Epithelial cell of esophagus (primary cell): ENCODE data around the gene SRPRA.

Experiments
- DNase-seq: peaks from one replicate; pipeline ENCODE4 v3.0.0; 2010; ENCODE audit warnings: low read depth
- H3K4me3 ChIP-seq: 2 replicates; pipeline ENCODE4 v1.5.1; 2011; ENCODE audit warnings: mild to moderate bottlenecking, low read length, control low read depth
- TF ChIP-seq, protein P1 (sequence below): IDR thresholded peaks from 2 replicates; pipeline ENCODE4 v1.5.1; 2011; ENCODE audit warnings: low read depth, mild to moderate bottlenecking, low read length, control low read depth, inconsistent platforms; ENCODE audit not compliant: insufficient read depth; ENCODE audit errors: missing control alignments

SRPRA gene

DNA sequence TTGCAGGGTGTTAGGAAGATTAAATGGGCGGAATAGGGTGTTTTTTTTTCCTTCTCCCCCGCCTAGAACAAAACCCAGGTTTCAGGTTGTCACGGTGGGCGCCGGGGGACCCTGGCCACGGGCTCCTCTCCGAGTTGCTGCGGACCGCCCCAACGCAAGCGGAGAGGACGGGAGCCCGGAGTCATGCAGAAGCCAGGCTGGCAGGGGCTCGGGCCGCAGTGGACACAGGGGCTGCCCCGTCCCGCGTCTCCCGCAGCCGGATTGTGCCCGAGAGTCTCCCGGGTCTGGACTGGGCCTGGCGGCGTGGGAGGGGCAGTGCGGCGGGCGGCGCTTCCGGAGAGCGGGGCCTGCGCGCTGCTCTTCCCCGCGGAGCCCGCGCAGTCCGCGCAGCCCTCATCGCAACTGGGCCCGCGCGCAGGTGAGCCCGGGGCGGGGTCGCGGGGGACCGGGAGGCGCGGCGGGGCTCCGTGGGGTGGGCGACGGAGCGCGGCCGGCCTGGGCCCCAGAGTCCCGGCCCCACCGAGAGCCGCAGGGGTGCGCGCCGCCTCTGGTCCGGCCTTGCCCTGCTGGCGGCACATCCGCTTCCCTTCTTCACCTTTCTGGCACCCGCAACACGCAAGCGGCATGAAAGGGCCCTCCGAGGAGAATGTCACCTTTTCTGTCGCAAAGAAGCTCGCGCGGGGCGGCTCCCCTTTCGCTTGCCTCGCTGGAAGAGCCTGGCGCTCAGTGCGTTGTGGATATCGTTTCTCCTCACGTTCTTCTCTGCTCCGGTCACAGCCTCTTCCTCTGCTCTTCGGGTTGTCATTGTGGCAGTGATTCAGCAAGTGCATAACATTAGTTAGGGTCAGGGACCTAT is 14.3 kb upstream of the SRPRA start, which contains the start of gene TIRAP:
Gene TIRAP (plus strand): TSS at position 358 of the 856 bp plus-strand sequence. CDS start 7,802 bp downstream, outside the sequence.
- TF ChIP-seq, protein P1, sequence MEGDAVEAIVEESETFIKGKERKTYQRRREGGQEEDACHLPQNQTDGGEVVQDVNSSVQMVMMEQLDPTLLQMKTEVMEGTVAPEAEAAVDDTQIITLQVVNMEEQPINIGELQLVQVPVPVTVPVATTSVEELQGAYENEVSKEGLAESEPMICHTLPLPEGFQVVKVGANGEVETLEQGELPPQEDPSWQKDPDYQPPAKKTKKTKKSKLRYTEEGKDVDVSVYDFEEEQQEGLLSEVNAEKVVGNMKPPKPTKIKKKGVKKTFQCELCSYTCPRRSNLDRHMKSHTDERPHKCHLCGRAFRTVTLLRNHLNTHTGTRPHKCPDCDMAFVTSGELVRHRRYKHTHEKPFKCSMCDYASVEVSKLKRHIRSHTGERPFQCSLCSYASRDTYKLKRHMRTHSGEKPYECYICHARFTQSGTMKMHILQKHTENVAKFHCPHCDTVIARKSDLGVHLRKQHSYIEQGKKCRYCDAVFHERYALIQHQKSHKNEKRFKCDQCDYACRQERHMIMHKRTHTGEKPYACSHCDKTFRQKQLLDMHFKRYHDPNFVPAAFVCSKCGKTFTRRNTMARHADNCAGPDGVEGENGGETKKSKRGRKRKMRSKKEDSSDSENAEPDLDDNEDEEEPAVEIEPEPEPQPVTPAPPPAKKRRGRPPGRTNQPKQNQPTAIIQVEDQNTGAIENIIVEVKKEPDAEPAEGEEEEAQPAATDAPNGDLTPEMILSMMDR = no peak
- peak within 1 kb of the TSS; percentile 66 for H3K4me3 ChIP-seq
- DNase-seq = peak; percentile 46

DNA sequence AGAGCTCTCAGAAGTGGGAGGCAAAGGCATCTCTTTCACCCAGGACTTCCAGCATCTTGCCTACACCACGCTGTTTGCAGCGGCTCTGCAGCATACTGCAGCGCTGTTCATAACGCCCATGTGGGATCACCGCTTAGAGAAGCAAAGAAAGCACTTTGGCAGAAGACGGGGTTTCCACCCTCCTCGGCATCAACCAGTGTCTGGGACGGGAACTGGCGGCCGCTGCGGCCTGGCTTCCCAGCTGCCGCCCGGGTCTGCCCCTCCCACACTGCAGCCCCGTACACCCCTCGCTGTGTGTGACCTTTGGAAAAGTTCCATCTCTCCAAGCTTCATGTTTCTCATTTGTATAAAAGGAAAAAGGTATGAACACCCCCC is 13.7 kb upstream of the SRPRA start:
- TF ChIP-seq, protein P1 = no peak
- peak; percentile 32 for DNase-seq
- H3K4me3 ChIP-seq = peak overlapping the region; percentile 66

DNA sequence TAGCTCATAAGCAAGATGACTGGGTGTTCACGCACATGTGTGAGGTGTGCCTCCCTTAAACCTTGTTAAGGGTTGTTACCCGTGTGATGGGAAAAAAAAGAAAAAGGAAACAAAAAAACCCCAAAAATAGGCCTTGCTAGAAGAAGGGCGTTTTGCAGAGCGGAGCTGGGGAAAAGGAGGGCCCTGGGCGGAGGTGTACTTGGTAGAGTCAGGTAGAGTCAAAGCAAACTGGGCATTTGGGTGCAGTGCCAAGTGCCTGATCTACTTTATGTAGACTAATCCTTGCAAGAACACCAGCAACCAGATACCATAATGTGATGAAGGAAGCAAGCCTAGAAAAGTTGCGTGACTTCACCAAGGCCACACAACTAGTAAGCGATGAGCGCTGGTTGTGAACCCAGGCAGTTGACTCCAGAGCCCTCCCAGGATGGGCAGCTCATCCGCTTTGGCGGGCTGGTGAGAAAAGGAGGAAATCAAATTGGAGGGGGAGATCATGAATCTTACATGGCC is 13.0 kb upstream of the SRPRA start:
- H3K4me3 ChIP-seq = no peak overlapping the region
- no peak for DNase-seq
- TF ChIP-seq, protein P1 = no peak

DNA sequence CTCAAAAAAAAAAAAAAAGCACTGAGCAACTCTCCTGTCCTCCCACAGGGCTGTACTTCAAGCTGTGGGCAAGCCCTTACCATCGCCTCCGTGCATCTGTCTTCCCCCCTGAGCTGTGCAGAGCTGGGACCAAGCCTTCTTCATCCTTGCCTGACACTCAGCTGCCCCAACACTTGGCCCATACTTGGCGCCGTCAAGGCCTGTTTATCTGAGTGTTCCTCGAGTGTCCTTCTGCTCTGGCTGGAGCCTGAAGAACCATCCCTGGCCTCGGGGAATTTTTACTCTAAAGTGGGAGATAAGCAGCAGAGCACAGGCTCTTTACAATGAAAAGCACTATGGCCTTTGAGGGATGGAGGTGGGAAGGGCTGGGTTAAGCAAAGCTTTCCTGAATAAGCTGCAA is 12.6 kb upstream of the SRPRA start:
- TF ChIP-seq, protein P1 = no peak
- H3K4me3 ChIP-seq = no peak overlapping the region

DNA sequence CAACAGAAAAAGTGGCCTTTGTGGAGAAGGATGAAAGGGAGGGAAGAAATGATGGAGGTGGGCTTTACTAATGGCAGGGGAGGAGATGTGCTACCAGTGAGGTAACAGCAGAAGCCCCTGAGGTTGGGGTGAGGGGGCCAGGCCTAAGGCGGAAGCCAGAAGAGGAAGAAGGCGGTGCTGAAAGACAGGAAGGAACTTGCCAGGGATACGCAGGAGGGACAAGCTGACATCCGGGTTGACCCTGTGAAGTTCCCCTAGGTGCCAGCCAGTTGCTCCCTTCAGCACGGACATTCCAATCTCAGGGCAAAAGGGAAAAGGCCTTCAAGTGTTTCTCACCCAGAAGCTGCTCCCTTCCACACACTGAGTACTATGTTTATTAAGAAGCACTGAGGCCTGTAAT is 11.9 kb upstream of the SRPRA start:
- no peak for DNase-seq
- TF ChIP-seq, protein P1 = no peak
- no peak overlapping the region for H3K4me3 ChIP-seq

More for the DNA sequence above, 12.6 kb upstream of the SRPRA start:
- no peak for DNase-seq

DNA sequence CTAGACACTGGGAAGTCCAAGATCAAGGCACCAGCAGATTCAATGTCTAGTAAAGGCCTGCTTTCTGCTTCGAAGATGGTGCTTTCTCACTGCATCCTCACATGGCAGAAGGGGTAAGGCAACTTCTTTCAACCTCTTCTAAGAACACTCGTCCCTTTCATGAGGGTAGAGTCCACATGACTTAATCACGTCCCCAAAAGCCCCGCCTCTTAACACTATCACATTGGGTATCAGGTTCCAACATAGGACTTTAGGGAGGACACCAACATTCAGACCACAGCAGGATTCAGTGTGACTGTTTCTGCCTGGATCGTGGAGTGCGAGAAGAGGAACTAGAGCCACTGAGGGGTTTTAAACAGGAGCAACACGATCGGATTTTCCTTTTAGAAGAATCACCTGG is 10.5 kb upstream of the SRPRA start:
- DNase-seq = no peak
- no peak overlapping the region for H3K4me3 ChIP-seq
- TF ChIP-seq, protein P1 = no peak

DNA sequence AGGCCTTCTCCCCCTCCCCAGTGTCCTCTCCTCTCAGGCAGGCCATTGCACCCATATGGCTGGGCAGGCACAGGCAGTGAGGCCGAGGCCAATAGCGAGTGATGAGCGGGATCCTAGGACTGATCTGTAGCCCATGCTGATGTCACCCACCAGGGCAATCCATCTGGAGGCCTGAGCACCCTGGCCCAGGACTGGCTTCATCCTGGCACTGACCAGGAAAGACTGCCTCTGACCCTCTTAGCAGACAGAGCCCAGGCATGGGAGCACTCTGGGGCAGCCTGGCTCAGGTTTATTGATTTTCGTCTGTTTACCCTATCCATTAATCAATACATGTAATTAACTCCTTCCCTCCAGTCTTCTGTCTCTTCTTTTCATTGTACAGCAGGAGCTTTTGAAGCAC is 9.1 kb upstream of the SRPRA start:
- no peak for DNase-seq
- no peak overlapping the region for H3K4me3 ChIP-seq
- TF ChIP-seq, protein P1 = no peak
